ENCODE results near the gene DACH1. TPM values are rescaled to one million over a fixed set of nuclear protein-coding genes. Genes with fewer than 3 reads are reported as not detected.

Gene DACH1
- total RNA-seq, 1 experiment from 2014 or later = 0.31 TPM

GRCh38 chr13:71801781-71802180 lies 65.2 kb downstream of the DACH1 start (continued):
- no peak for TF ChIP-seq NR2C2 (CRISPR knock-in tag; IDR thresholded peaks at IDR 0.05)
- TF ChIP-seq, protein P1, sequence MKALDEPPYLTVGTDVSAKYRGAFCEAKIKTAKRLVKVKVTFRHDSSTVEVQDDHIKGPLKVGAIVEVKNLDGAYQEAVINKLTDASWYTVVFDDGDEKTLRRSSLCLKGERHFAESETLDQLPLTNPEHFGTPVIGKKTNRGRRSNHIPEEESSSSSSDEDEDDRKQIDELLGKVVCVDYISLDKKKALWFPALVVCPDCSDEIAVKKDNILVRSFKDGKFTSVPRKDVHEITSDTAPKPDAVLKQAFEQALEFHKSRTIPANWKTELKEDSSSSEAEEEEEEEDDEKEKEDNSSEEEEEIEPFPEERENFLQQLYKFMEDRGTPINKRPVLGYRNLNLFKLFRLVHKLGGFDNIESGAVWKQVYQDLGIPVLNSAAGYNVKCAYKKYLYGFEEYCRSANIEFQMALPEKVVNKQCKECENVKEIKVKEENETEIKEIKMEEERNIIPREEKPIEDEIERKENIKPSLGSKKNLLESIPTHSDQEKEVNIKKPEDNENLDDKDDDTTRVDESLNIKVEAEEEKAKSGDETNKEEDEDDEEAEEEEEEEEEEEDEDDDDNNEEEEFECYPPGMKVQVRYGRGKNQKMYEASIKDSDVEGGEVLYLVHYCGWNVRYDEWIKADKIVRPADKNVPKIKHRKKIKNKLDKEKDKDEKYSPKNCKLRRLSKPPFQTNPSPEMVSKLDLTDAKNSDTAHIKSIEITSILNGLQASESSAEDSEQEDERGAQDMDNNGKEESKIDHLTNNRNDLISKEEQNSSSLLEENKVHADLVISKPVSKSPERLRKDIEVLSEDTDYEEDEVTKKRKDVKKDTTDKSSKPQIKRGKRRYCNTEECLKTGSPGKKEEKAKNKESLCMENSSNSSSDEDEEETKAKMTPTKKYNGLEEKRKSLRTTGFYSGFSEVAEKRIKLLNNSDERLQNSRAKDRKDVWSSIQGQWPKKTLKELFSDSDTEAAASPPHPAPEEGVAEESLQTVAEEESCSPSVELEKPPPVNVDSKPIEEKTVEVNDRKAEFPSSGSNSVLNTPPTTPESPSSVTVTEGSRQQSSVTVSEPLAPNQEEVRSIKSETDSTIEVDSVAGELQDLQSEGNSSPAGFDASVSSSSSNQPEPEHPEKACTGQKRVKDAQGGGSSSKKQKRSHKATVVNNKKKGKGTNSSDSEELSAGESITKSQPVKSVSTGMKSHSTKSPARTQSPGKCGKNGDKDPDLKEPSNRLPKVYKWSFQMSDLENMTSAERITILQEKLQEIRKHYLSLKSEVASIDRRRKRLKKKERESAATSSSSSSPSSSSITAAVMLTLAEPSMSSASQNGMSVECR (CRISPR knock-in tag; IDR thresholded peaks at IDR 0.05; ENCODE audit: borderline replicate concordance) = no peak
- no peak for TF ChIP-seq RELA (CRISPR knock-in tag; IDR thresholded peaks at IDR 0.05; ENCODE audit: borderline replicate concordance)
- no peak for TF ChIP-seq GTF2I (CRISPR knock-in tag; conservative IDR thresholded peaks at IDR 0.05)
- TF ChIP-seq ETV6 (CRISPR knock-in tag; IDR thresholded peaks at IDR 0.05) = no peak
- TF ChIP-seq, protein P2, sequence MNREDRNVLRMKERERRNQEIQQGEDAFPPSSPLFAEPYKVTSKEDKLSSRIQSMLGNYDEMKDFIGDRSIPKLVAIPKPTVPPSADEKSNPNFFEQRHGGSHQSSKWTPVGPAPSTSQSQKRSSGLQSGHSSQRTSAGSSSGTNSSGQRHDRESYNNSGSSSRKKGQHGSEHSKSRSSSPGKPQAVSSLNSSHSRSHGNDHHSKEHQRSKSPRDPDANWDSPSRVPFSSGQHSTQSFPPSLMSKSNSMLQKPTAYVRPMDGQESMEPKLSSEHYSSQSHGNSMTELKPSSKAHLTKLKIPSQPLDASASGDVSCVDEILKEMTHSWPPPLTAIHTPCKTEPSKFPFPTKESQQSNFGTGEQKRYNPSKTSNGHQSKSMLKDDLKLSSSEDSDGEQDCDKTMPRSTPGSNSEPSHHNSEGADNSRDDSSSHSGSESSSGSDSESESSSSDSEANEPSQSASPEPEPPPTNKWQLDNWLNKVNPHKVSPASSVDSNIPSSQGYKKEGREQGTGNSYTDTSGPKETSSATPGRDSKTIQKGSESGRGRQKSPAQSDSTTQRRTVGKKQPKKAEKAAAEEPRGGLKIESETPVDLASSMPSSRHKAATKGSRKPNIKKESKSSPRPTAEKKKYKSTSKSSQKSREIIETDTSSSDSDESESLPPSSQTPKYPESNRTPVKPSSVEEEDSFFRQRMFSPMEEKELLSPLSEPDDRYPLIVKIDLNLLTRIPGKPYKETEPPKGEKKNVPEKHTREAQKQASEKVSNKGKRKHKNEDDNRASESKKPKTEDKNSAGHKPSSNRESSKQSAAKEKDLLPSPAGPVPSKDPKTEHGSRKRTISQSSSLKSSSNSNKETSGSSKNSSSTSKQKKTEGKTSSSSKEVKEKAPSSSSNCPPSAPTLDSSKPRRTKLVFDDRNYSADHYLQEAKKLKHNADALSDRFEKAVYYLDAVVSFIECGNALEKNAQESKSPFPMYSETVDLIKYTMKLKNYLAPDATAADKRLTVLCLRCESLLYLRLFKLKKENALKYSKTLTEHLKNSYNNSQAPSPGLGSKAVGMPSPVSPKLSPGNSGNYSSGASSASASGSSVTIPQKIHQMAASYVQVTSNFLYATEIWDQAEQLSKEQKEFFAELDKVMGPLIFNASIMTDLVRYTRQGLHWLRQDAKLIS (CRISPR knock-in tag; IDR thresholded peaks at IDR 0.05; ENCODE audit: borderline replicate concordance) = no peak

DNA sequence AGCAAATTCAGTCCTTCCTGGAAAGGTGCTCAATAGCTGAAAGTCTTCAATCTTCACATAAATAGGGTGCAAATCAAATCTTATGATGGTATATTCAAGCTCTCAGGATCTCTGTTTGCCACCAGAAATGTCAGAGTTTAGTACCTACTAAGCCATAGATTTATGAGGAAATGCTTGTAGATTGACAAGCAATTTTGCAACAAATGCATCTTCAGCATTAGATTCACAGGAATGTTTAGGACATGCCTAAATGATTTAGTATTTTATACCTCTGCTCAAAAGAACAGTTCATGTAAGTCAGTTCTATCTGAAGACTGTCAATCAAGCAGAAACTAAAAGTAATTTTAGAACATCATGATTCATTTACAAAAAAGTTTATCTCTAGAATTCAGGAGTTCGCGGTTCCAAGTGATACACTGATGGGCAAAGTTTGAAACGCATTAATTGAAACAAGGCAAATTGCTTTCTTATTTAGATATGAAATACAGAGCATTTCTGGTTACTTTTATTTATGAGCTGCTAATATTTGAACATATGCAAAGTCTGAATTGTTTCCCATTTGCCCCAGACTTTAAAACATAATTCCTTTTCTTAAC lies 65.7 kb downstream of the DACH1 start:
- H3K4me3 Mint-ChIP-seq = no peak overlapping the region
- ChIA-PET CTCF (no interaction called here), POLR2A (no interaction called here)
- DNase-seq (ENCODE audit: low spot score) (no peak), ATAC-seq (no peak)
- no peaks in the 10 kb centered on the region for H3K36me3 Mint-ChIP-seq
- no peaks in the 10 kb centered on the region for H3K4me1 Mint-ChIP-seq
- H3K27ac Mint-ChIP-seq = no peak overlapping the region
- H3K27me3 Mint-ChIP-seq (ENCODE audit: low read depth) = no peaks in the 10 kb centered on the region
- H3K9me3 Mint-ChIP-seq = no peaks in the 10 kb centered on the region
- TF ChIP-seq, protein P3, sequence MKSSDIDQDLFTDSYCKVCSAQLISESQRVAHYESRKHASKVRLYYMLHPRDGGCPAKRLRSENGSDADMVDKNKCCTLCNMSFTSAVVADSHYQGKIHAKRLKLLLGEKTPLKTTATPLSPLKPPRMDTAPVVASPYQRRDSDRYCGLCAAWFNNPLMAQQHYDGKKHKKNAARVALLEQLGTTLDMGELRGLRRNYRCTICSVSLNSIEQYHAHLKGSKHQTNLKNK (CRISPR knock-in tag; IDR thresholded peaks at IDR 0.05) = no peak
- TF ChIP-seq, protein P4, sequence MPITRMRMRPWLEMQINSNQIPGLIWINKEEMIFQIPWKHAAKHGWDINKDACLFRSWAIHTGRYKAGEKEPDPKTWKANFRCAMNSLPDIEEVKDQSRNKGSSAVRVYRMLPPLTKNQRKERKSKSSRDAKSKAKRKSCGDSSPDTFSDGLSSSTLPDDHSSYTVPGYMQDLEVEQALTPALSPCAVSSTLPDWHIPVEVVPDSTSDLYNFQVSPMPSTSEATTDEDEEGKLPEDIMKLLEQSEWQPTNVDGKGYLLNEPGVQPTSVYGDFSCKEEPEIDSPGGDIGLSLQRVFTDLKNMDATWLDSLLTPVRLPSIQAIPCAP (CRISPR knock-in tag; IDR thresholded peaks at IDR 0.05) = no peak
- TF ChIP-seq SOX15 (CRISPR knock-in tag; IDR thresholded peaks at IDR 0.05) (no peak), TP53 (CRISPR knock-in tag; IDR thresholded peaks at IDR 0.05) (no peak), MYBL2 (CRISPR knock-in tag; IDR thresholded peaks at IDR 0.05) (no peak), ZNF671 (CRISPR knock-in tag; IDR thresholded peaks at IDR 0.05) (no peak), STAT6 (CRISPR knock-in tag; conservative IDR thresholded peaks at IDR 0.05; ENCODE audit: low read depth) (no peak), ATF2 (CRISPR knock-in tag; IDR thresholded peaks at IDR 0.05; ENCODE audit: borderline replicate concordance, low read depth) (no peak)
- TF ChIP-seq, protein P5, sequence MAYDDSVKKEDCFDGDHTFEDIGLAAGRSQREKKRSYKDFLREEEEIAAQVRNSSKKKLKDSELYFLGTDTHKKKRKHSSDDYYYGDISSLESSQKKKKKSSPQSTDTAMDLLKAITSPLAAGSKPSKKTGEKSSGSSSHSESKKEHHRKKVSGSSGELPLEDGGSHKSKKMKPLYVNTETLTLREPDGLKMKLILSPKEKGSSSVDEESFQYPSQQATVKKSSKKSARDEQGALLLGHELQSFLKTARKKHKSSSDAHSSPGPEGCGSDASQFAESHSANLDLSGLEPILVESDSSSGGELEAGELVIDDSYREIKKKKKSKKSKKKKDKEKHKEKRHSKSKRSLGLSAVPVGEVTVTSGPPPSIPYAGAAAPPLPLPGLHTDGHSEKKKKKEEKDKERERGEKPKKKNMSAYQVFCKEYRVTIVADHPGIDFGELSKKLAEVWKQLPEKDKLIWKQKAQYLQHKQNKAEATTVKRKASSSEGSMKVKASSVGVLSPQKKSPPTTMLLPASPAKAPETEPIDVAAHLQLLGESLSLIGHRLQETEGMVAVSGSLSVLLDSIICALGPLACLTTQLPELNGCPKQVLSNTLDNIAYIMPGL (CRISPR knock-in tag; IDR thresholded peaks at IDR 0.05) = no peak
- TF ChIP-seq, protein P2 (CRISPR knock-in tag; IDR thresholded peaks at IDR 0.05; ENCODE audit: borderline replicate concordance) = no peak
